Measurements from ENCODE around the gene AKR1B1.

DNA sequence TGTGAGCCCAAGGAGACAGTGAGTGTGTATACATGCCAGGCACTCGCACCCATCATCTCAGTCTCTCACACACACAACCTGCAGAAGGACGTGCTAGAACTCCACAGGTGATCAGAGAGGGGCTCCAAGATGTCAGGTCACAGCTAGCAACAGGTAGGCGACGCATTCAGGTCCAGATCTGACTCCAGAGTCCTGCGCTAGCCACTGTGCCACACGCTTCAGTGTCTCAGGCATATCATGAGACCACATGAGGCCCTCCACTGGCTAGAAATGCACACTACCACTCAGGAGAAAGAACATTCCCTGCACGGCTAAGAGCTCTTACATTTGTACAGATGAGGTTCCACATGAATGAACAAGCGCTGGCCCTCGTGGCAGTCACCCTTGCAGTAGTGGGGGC lies 11.5 kb downstream of the AKR1B1 start:
- TF ChIP-seq POLR2A (conservative IDR thresholded peaks at IDR 0.05) (no peak), SAFB (IDR thresholded peaks at IDR 0.05; ENCODE audit: borderline replicate concordance, low read depth, low read length) (no peak), PRPF4 (IDR thresholded peaks at IDR 0.05; ENCODE audit: insufficient read depth, low read depth, low read length, poor library complexity, severe bottlenecking) (no peak), SPI1 (IDR thresholded peaks at IDR 0.05; ENCODE audit: borderline replicate concordance, low read depth, low read length) (no peak), SMARCB1 (IDR thresholded peaks at IDR 0.05; ENCODE audit: insufficient read length, low read depth) (no peak), RBM25 (IDR thresholded peaks at IDR 0.05; ENCODE audit: low read depth, low read length, severe bottlenecking) (no peak), ZNF121 (CRISPR knock-in tag; conservative IDR thresholded peaks at IDR 0.05) (no peak)
- TF ChIP-seq, protein P1, sequence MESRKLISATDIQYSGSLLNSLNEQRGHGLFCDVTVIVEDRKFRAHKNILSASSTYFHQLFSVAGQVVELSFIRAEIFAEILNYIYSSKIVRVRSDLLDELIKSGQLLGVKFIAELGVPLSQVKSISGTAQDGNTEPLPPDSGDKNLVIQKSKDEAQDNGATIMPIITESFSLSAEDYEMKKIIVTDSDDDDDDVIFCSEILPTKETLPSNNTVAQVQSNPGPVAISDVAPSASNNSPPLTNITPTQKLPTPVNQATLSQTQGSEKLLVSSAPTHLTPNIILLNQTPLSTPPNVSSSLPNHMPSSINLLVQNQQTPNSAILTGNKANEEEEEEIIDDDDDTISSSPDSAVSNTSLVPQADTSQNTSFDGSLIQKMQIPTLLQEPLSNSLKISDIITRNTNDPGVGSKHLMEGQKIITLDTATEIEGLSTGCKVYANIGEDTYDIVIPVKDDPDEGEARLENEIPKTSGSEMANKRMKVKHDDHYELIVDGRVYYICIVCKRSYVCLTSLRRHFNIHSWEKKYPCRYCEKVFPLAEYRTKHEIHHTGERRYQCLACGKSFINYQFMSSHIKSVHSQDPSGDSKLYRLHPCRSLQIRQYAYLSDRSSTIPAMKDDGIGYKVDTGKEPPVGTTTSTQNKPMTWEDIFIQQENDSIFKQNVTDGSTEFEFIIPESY (CRISPR knock-in tag; IDR thresholded peaks at IDR 0.05), result no peak
- TF ChIP-seq, protein P2, sequence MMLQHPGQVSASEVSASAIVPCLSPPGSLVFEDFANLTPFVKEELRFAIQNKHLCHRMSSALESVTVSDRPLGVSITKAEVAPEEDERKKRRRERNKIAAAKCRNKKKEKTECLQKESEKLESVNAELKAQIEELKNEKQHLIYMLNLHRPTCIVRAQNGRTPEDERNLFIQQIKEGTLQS (IDR thresholded peaks at IDR 0.05), result no peak
- TF ChIP-seq, protein P2 (CRISPR knock-in tag; conservative IDR thresholded peaks at IDR 0.05), result no peak
